Right ventricle myocardium superior (tissue), 1 donor: Measurements from ENCODE around the gene CAMTA1. TPM values are rescaled to one million over a fixed set of nuclear protein-coding genes. Genes with fewer than 3 reads are reported as not detected.

ENCODE experiments used
- ATAC-seq: fragments of 200-7000 bp; cut with Tn5 transposase; one replicate; pipeline ENCODE4 v1.9.1; 2020; ENCODE audit warnings: mild to moderate bottlenecking; ENCODE audit not compliant: poor library complexity
- DNase-seq: peaks from one replicate; pipeline ENCODE4 v3.0.0-alpha.2; 2020
- intact Hi-C: fragments of 100-400 bp; cut with DNase I; formaldehyde crosslinking; loops from one replicate; pipeline ENCODE4 v1.11.2; 2022
- total RNA-seq: library from RNA; stranded (reverse); fragmentation: NEBNext Ultra II Directional; extraction: Animal tissue kit (Norgen Biotek cat#: 25700); gene quantifications from one replicate; pipeline ENCODE4 v1.2.1, GENCODE V29; 2021
- donor health status: DM: no; HTN: yes; CAD: no; lungs with severe emphysema.

CAMTA1 gene
- total RNA-seq, 1 donor from 2014 or later = 153 TPM

DNA sequence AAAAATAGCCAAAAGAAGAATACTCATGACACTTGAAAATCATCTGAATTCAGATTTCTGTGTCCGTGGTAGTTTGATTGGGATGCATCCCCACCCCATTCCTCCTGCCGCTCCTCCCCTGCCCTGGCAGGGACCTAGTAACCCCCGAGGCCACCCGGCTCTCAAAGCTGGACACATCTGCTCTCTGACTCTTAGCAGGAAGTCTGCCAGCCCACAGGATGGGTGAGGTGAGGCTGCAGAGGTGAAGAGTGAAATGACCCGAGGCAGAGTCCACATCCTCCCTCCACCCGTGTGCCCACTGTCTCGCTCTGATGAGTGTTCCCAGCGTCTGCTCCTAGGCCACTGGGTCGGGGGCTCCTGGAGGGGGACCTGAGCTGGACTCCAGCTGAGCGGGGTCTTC, 677.4 kb downstream of the CAMTA1 start:
- ATAC-seq = no peak
- intact Hi-C loops = no loop called here
- DNase-seq = no peak

GRCh38 chr1:7463526-7463925, 678.3 kb downstream of the CAMTA1 start:
- ATAC-seq (no peak), DNase-seq (no peak)
- intact Hi-C loops = no loop called here

- DNase-seq (no peak), ATAC-seq (no peak)
- intact Hi-C loops = no loop called here
Observed at GRCh38 chr1:7464736-7465135, 679.5 kb downstream of the CAMTA1 start.

GRCh38 chr1:7467476-7468175, 682.4 kb downstream of the CAMTA1 start:
- ATAC-seq (no peak), DNase-seq (no peak)

GRCh38 chr1:7468248-7468647, 683.0 kb downstream of the CAMTA1 start:
- no peak for DNase-seq
- intact Hi-C loops = no loop called here
- ATAC-seq = no peak

More at GRCh38 chr1:7467476-7468175, 682.4 kb downstream of the CAMTA1 start:
- intact Hi-C loops = no loop called here

- intact Hi-C loops = no loop called here
- ATAC-seq (no peak), DNase-seq (no peak)
Observed at GRCh38 chr1:7469255-7469938, 684.1 kb downstream of the CAMTA1 start.

DNA sequence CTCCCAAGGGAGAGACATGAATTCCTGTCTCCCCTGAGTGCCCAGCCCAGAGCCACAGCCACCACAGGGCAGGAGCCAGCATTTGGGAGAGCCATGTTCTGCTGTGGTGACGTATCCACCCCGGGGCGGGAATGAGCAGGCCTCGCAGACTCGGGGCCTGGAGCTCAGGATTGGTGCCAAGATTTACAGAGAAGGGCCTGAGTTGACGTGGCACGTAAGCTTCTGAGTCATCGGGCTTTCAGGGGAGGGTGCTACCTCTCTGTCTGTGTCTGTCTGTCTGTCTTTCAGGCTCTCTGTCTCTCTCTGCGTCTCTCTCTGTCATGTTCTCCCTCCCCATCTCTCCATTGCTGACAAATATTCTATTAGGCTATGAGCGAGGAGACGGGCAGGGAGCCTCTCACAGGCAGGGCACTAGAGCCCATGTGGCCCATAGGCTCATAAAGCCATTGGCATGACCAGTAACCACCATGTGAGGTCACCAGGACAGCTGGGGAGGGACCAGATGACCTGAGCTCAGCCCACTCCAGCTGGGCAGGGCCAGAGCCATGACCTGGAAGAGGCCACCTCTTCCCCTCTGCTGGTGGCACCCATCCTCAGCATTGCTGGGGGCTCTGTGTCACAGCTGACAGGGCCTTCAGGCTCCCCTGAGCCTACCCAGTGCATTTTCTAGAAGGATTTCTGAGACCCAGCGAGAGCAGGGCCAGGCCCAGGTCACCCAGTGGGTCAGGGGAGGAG, 685.8 kb downstream of the CAMTA1 start:
- peak; percentile 86 for ATAC-seq
- intact Hi-C loops = no loop called here
- DNase-seq = peak; percentile 75

DNA sequence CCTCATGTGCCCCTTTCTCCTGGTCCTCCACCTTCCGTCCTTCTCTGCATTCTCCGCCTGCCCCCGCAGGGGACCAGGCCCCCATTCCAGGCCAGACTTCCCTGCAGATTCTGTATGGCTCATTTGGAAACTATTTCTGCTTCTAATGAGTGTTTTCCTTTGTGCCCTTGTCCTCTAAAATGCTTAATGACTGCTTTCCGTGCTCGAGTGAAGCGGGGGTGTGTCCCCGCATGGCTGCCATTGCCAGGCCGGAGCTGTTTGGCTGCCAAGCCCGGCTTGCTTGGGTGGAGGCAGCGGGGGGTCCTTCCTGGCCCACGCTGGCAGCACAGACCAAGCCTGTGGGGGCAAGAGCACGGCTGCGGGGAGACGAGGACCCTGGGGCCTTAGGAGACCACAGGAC, 686.6 kb downstream of the CAMTA1 start:
- intact Hi-C loops = no loop called here
- DNase-seq (no peak), ATAC-seq (no peak)

DNA sequence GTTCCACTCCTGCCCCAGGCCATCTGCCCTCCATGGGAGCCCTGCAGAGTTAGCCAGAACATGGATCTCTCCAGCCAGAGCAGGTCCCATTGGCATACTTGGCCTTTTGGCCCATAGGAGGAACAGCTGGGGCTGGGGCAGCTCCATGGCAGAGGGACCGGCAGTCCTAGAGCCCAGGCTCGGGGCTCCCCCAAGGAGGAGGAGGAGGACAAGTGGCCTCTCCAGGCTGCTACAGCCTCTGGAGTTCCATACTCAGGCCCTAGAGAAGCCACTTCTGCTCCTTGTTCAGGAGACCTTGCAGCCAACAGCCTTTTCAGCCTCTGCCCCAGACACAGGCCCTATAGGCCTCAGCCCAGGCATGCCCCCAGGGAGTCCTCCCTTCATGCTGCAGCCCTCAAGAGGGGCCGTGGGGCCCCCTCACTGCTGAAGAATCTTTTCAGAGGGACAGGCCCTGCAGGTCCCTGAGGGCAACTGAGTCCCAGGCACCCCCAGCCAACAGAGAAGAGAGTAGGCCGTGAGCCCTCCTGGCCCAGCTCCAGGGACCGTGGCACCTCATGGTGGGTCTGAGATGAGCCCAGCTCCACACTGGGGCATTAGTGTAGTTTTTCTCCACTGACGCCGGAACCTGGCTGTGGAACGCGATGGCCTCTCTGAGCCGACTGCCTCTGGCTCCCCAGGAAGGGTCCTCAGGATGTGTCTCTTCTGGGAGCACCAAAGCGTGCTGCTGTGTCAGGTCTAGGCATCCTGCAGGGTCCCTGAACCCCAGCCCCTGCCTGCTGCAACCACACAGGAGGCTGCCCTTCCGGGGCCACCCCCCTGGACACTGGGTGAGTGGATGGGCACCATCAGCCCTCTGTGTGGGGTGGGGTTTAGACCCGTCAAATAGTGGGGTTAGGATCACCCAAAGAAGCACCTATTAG, 688.2 kb downstream of the CAMTA1 start:
- intact Hi-C loops = no loop called here
- no peak for DNase-seq
- ATAC-seq = no peak

DNA sequence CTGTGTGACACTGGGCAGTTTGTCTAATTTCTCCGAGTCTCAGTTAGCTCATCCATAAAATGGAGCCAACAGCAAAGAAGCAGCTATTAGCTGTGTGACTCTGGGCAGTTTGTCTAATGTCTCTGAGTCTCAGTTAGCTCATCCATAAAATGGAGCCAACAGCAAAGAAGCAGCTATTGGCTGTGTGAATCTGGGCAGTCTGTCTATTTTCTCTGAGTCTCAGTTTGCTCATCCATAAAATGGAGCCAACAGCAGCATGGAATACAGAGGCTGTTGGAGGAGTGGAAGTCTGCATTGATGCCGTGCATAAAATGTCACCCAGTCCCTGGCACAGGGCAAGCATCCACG, 688.9 kb downstream of the CAMTA1 start:
- intact Hi-C loops = no loop called here
- ATAC-seq (no peak), DNase-seq (no peak)

- intact Hi-C loops = no loop called here
- no peak for ATAC-seq
- no peak for DNase-seq
Observed at GRCh38 chr1:7474786-7475502, 689.7 kb downstream of the CAMTA1 start.

DNA sequence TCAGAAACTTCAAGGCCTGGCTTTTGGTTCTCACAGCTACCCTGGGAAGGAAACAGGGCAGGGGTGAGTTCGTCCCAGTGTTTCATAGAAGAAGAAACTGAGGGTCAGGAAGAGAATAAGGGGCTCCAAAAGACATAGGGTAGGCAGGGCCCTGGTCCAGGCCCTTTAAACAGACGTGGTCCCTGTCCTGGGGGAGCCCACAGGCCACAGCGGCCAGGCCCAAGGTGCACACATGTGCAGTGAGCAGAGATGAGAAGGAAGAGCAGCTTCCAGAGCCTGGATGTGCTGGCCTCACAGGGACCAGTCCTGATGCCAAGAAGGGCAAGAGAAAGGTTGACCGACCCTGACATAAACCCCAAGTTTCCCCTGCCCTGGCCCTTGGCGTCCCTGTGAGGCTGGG, 690.4 kb downstream of the CAMTA1 start:
- DNase-seq = no peak
- no peak for ATAC-seq
- intact Hi-C loops = no loop called here

DNA sequence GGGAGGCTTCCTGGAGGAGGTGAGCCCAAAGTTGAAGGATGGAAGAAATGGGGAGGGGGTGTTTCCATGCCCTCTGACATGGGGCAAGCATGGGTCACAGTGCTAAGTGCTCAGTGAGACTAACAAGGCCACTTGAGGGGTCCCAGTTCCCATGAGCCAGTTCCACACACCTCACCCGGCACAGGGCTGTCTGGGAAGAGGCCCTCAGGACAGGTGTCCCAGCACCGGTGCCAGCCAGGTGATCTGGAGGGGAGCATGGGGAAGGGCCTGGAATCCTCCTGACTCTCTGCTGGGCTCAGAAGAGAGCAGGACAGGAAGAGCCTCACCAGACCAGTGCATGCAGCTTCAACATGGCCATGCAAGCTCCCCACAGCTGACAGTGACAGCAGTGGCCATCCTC, 691.1 kb downstream of the CAMTA1 start:
- DNase-seq = no peak
- intact Hi-C loops = no loop called here
- ATAC-seq = no peak

- peak; percentile 11 for ATAC-seq
- no peak for DNase-seq
Observed at GRCh38 chr1:7476861-7477547, 691.8 kb downstream of the CAMTA1 start.

DNA sequence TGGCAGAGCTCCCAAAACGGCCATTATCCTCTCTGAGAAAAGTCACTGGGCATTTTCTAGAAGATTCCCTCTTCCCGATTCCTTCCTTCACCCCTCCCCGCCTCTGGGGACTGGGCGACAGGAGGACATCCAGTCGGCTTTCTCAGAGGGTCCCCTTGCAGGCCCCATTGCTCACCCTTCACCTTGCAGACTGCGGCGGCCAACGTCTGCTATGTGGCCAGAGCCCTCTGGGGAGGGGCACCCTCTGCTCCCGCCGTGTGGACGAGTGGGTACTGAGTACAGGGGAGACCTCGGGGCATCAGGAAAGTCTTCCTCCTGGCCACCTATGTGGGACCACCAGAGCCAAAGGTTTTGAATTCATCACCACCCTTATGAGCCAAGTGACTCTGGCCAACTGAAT, 692.3 kb downstream of the CAMTA1 start:
- DNase-seq (no peak), ATAC-seq (no peak)

More at GRCh38 chr1:7476861-7477547, 691.8 kb downstream of the CAMTA1 start:
- intact Hi-C loops = no loop called here

GRCh38 chr1:7478142-7478790, 693.0 kb downstream of the CAMTA1 start:
- intact Hi-C loops = no loop called here
- DNase-seq (no peak), ATAC-seq (no peak)

More for the DNA sequence above, 692.3 kb downstream of the CAMTA1 start:
- intact Hi-C loops = no loop called here

- DNase-seq (peak; percentile 85), ATAC-seq (peak; percentile 73)
- intact Hi-C loops = no loop called here
Observed at GRCh38 chr1:7478809-7479499, 693.7 kb downstream of the CAMTA1 start.
